ENCODE data around the gene CGRRF1.
A peak's percentile ranks its signal among the peaks of the same experiment; 100 is the strongest.

Gene CGRRF1

DNA sequence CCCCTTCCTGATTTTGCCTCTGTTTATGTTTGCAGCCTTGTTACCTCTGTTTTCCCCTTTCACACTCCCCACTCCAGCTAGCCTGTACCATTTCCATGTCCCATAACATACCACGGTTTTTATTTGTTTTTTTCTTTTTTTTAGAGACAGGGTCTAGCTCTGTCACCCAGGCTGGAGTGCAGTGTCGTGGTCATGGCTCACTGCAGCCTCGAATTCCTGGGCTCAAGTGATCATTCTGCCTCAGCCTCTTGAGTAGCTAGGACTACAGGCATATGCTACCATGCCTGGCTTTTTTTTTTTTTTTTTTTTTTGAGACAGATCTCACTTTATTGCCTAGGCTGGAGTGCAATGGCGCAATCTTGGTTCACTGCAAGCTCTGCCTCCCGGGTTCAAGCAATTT, 38.8 kb downstream of the CGRRF1 start:
- no peak for DNase-seq (ENCODE audit: low read depth)

GRCh38 chr14:54549862-54550261, 40.2 kb downstream of the CGRRF1 start:
- DNase-seq (ENCODE audit: low read depth), result no peak

DNA sequence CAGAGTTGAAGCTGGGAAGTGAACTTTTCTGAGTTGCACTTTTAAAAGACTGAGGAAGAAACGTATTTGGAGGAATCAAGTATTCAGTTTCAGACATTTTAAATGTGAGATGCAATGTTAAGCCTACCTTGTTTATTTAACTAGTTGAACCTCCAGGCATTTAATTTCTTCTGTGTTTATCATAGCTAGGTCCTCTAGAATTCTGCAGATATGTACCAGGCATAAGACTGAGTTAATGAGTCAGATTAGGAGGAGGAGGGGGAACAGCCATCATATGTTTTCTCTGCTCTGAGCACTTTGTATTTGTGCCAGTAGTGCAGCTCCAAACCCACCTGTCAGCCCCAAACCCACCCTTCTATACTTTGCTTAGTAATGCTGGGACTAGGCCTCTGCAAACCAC, 40.8 kb downstream of the CGRRF1 start:
- DNase-seq (ENCODE audit: low read depth), result no peak

DNA sequence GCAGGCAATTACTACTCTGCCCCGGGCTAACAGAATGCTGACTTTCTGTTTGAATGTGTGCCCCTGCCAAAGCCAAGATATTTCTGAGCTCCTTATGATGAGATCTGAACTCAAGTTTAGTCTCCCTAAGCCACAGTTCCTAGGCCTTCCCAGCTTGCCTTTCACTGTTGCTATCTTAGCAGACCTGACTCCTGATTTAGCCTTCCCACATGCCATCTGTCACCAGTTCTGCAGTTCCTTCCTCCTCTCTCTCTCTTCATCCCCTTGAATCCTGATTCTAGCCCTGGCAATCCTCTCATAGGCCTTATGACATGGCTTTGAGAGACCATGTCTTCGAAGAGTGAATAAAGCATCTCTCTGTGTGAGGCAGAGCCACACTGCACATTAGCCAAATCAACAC, 44.7 kb downstream of the CGRRF1 start:
- no peak for DNase-seq (ENCODE audit: low read depth)

DNA sequence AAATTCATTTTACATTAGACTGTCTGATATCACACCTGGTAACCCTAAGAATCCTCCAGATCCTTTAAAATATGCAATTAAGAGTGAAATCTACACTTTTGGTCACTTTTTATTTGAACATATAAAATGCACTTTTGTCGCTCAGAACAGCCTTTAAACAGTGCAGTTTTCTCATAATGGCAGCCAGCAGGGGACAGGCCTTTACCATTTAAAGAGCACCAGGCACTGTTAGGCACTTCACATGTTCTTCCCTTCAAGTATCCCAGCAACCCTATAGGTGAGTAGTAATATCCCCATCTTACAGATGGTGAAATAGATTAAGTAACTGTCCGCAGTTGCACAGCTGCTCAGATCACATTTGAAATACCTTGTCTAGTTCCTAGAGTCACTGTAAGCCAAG, 45.9 kb downstream of the CGRRF1 start:
- DNase-seq (ENCODE audit: low read depth), result no peak

- no peak for DNase-seq (ENCODE audit: low read depth)
Observed at GRCh38 chr14:54556535-54556934, 46.8 kb downstream of the CGRRF1 start.

DNA sequence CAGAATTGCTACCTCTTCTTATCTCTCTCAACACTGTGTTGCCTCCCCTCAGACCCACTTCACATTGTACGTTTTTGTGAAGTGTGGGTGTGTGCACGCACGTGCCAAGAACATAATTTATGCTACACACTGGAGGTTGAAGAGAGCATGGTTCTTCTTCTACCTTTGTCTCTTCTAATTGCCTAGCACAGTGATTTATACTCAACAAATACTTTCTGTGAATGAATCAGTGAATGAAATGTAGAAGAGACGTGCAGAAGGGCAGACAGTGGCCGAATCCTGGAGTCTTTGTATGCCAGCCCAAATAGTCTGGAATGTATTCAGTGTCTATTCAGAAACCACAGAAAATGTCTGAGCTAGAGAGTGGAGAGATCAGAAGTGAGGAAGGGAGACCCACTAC, 52.6 kb downstream of the CGRRF1 start:
- no peak for DNase-seq (ENCODE audit: low read depth)

DNA sequence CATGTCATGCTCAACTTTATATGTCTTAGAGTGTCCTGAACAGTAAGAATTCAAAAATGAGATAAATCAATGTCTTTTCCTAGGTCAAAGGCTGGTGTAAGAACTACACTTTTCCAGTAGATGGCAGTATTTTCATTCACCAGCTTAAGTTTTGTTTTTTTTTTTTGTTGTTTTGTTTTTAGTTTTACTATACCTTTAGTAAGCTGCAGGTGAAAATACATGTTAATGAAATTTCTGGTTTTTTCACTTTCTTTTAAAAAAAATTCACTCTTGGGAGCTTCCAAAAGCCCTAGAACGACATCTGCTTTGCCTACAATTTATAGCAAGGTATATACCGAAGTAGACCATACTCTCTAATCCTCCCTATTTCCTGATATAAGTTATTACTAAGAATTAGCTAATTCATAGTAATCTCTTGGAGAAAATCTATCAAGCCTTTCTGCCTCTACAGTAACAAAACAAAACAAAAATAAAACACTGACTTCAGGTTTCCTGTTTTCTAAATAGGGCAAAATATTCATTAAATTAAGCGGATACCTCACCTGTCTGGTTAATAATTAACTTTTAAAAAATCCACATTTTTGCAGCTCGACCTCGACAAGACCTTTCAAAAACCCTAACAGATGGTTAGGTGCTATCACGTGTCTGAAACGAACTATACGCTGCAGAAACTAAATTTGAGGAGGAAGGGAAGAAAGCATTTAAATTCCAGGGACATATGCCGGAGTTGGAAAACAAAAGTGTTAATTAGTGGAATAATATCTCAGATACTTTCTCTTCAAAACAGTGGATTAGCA, 54.6 kb downstream of the CGRRF1 start:
- no peak for DNase-seq (ENCODE audit: low read depth)

GRCh38 chr14:54564868-54565784, 55.4 kb downstream of the CGRRF1 start:
- DNase-seq (ENCODE audit: low read depth), result peak; percentile 36

DNA sequence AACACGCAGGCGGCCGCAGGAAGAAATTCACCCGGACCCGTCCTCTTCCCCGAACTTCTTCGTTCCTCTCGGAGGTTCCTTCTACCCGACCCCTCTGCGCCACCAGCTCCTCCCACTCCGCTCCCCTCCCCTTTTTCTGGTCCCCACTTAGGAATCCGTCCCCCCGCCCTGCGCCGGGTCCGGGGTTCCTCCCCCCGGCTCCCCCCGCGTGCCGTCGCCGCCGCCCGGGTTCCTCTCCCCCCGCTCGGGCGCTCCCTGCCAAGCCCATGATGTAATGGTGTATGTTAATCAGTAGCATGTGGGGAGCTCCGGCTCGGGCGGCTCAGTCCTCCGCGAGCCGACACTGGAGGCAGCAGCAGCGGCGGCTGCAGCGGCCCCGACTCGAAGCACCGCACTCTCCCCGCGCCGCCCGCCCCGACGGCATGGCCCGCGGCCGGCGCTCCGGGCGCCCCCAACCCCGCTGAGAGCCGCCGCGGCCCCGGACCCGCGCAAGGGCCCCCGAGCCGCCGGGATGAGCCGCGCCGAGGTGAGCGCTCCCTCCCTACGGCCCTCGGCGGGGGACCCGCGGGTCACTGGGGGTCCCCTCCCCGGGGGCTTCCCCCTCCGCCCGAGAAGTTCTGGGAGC, 56.2 kb downstream of the CGRRF1 start:
- peak; percentile 78 for DNase-seq (ENCODE audit: low read depth)

DNA sequence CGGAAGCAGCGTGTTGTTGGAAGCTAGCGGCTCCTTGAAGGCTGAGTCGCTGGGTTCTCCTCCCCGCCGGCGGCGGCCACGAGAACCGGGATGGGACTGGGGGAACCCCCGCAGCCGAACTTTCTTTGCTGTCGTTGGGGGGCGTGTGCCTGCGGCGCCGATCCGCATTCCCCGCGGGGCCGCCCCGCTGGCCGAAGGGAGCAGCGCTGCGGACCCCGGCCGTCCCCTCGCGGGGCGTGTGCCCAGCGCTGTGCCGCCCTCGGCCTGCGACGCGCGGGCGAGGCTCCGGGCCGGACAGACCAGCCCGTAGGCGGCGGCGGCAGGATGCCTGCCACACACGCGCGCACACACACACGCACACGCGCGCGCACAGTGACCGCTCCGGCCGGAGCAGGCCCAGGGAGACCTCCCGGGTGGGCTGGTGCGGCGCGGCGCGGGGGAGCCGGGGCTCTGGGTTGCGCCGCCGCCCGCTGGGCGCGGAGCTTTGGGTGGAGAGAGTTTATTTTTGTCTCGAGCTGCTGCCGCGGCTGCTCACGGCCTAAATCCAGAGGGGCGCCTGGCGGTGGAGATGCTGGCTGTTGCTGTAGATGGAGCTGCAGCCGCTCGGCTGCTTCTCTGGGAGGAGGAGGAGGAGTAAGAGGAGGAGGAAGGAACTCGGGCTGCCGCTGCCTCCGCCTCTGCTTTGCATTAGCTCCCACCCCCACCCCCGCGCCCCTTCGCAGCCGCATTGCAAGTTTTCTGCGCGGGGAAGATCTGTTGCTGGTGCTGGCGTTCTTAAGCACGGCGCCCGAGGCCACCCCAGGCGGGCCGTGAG, 56.9 kb downstream of the CGRRF1 start, which contains the start of gene SAMD4A:
TSS of gene SAMD4A (plus strand) at position 719 of the 814 bp plus-strand sequence. CDS start 789 bp downstream, outside the sequence.
- DNase-seq (ENCODE audit: low read depth), result peak; percentile 51

GRCh38 chr14:54567224-54567638, 57.5 kb downstream of the CGRRF1 start:
- no peak for DNase-seq (ENCODE audit: low read depth)

DNA sequence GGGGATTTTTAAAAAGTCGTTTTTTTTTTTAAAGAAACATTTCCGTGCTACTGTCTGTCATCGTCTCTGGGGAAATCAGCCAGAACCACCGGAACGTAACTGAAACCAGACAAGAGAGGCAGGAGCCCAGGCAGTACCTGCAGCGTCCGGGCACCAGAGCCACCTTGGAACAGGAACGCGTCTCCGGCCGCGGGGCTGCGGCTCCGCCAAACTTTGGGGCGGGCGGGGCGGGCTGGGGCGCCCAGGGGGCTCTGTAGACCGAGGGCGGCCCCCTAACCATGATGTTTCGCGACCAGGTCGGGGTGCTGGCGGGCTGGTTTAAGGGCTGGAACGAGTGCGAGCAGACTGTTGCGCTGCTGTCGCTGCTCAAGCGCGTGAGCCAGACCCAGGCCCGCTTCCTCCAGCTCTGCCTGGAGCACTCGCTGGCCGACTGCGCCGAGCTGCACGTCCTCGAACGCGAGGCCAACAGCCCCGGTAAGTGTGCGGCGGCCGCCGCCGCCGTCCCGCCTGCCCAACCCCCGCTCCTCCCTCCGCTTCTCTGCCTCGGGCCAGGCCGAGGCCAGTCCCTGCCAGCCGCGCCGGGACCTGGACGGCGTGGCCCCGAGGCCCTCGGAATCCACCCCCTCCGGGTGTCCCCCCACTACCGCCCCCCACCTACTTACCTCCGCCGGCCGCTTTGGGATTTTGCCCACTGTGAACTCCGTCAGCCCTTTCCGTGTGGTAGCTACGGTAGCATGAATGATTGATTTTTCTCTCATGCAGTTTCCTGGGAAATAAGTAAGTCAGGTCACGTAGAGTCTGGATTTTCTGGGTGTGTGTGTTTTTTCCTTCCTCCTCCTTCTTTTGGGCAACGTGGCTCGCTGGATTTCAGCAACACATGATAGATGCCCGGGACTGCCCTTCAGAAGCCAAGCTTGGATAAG, 58.2 kb downstream of the CGRRF1 start:
- peak; percentile 14 for DNase-seq (ENCODE audit: low read depth)

- no peak for DNase-seq (ENCODE audit: low read depth)
Observed at GRCh38 chr14:54568821-54569595, 59.3 kb downstream of the CGRRF1 start.

GRCh38 chr14:54570047-54570446, 60.3 kb downstream of the CGRRF1 start:
- no peak for DNase-seq (ENCODE audit: low read depth)

- no peak for DNase-seq (ENCODE audit: low read depth)
Observed at GRCh38 chr14:54570631-54571415, 61.1 kb downstream of the CGRRF1 start.

GRCh38 chr14:54572316-54572715, 62.6 kb downstream of the CGRRF1 start:
- DNase-seq (ENCODE audit: low read depth), result no peak

DNA sequence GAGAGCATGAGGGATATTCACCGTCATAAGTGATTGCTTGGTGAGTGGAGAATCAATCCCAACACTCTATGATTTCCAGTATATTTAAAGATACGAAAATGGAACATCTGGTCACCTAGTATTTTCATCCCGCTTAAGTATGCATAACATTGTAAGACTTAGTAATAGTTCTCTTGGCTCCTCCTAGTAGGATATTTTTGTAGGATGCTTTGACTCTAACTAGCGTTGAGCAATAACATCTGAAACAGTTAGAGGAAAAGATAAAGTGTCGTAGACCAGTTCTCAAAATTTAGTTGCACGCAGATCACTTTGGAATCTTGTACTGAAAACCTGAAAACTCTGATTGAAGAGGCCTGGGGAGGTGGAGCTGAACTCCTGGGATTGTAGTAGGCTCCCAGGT, 64.8 kb downstream of the CGRRF1 start:
- no peak for DNase-seq (ENCODE audit: low read depth)

GRCh38 chr14:54577494-54577893, 67.8 kb downstream of the CGRRF1 start:
- DNase-seq (ENCODE audit: low read depth), result no peak
